HCT116 (cell line): Measurements from ENCODE around the gene ACSM4. TPM values are rescaled to one million over a fixed set of nuclear protein-coding genes. Genes with fewer than 3 reads are reported as not detected.

Source experiments
- ATAC-seq: fragments of 200-7000 bp; cut with Tn5 transposase; 2 replicates; pipeline ENCODE4 v1.9.1; 2020; ENCODE audit warnings: mild to moderate bottlenecking, moderate library complexity
- BruUV-seq: library from RNA; stranded (reverse); fragments of 400-500 nt; replicated peaks from 2 replicates; lab custom pipeline; 2021; lab: Mats Ljungman, UMichigan
- CTCF ChIA-PET: fragments of 300-600 bp; sonication (Branson Sonifier 250); formaldehyde crosslinking; loops from one replicate; lab custom pipeline; 2021; ENCODE audit warnings: antibody characterized with exemption; lab: Charles Lee
- POLR2A ChIA-PET: fragments of 300-600, 350-600 bp; sonication (Branson Sonifier 250); formaldehyde crosslinking; loops from one replicate; lab custom pipeline; 2021; ENCODE audit warnings: antibody characterized with exemption; lab: Charles Lee
- RAD21 ChIA-PET, 2 experiments: fragments of 300-600 bp; sonication (Branson Sonifier 250); formaldehyde crosslinking; loops; one replicate each; lab custom pipeline; 2023; ENCODE audit warnings: low total read pairs in 2 of 2; ENCODE audit not compliant: uncharacterized antibody in 2 of 2, unreplicated experiment in 2 of 2, low non-redundant PET in 1 of 2; lab: Charles Lee
- DNase-seq: peaks from one replicate; pipeline ENCODE4 v3.0.0-alpha.2; 2010; ENCODE audit warnings: low read depth, low spot score
- H2AFZ ChIP-seq: fragments of 200-600 bp; shearing (Covaris generic), sonication (generic); 2 replicates; pipeline ENCODE4 v1.6.1; 2017; ENCODE audit warnings: low read depth, mixed run types, mixed read lengths, antibody characterized with exemption, low read length; ENCODE audit not compliant: poor library complexity, severe bottlenecking
- H3K27ac ChIP-seq: 2 replicates; pipeline ENCODE4 v1.5.1; 2012; ENCODE audit warnings: low read depth, low read length
- H3K27me3 ChIP-seq: fragments of 200-600 bp; sonication (generic); 2 replicates; pipeline ENCODE4 v1.6.1; 2016; ENCODE audit warnings: mixed run types, low read length, mixed read lengths; ENCODE audit not compliant: insufficient read depth
- H3K36me3 ChIP-seq, 2 experiments: fragments of 200-500 bp in 1 of 2; fragments of 200-600 bp in 1 of 2; sonication (Bioruptor generic) in 1 of 2; sonication (generic) in 1 of 2; 2 replicates each; pipeline versions ENCODE4 v1.5.1 to v1.6.1; 2014 to 2016; ENCODE audit warnings: low read length in 2 of 2, inconsistent platforms in 1 of 2, mixed read lengths in 1 of 2, mixed run types in 1 of 2; ENCODE audit not compliant: insufficient read depth in 2 of 2, control insufficient read depth in 1 of 2
- H3K4me1 ChIP-seq, 2 experiments: fragments of 200-600 bp in 1 of 2; sonication (generic) in 1 of 2; 2 replicates each; pipeline versions ENCODE4 v1.5.1 to v1.6.1; 2012 to 2017; ENCODE audit warnings: low read length in 2 of 2, inconsistent platforms in 1 of 2, mild to moderate bottlenecking in 1 of 2, mixed read lengths in 1 of 2, mixed run types in 1 of 2, moderate library complexity in 1 of 2; ENCODE audit not compliant: insufficient read depth in 2 of 2, control insufficient read depth in 1 of 2
- H3K4me2 ChIP-seq: fragments of 200-600 bp; sonication (generic); 2 replicates; pipeline ENCODE4 v1.6.1; 2017; ENCODE audit warnings: mixed run types, low read length, mixed read lengths
- H3K4me3 ChIP-seq, 2 experiments: fragments of 200-600 bp in 1 of 2; sonication (generic) in 1 of 2; replicated peaks in 1 of 2; 2 replicates each; pipeline ENCODE4 v1.5.1; 2011 to 2016; ENCODE audit warnings: low read length in 2 of 2, control low read depth in 1 of 2, low read depth in 1 of 2, mild to moderate bottlenecking in 1 of 2, mixed read lengths in 1 of 2, mixed run types in 1 of 2
- H3K79me2 ChIP-seq: fragments of 200-600 bp; sonication (generic); 2 replicates; pipeline ENCODE4 v1.6.1; 2017; ENCODE audit warnings: mild to moderate bottlenecking, mixed run types, low read length, moderate library complexity, mixed read lengths; ENCODE audit not compliant: insufficient read depth
- H3K9ac ChIP-seq: fragments of 200-600 bp; sonication (generic); 2 replicates; pipeline ENCODE4 v1.6.1; 2016; ENCODE audit warnings: low read length, mixed read lengths
- H3K9me2 ChIP-seq: fragments of 200-600 bp; sonication (generic), shearing (Covaris generic); 2 replicates; pipeline ENCODE4 v1.6.1; 2017; ENCODE audit warnings: mixed run types, mild to moderate bottlenecking, moderate library complexity; ENCODE audit not compliant: insufficient read depth
- H3K9me3 ChIP-seq, 2 experiments: fragments of 200-500 bp in 1 of 2; fragments of 200-600 bp in 1 of 2; sonication (Bioruptor generic) in 1 of 2; sonication (generic) in 1 of 2; 2 replicates each; pipeline ENCODE4 v1.6.1; 2014 to 2017; ENCODE audit warnings: low read length in 2 of 2, mixed read lengths in 2 of 2, inconsistent platforms in 1 of 2, low read depth in 1 of 2, mild to moderate bottlenecking in 1 of 2, mixed run types in 1 of 2, moderate library complexity in 1 of 2; ENCODE audit not compliant: control insufficient read depth in 1 of 2, insufficient read depth in 1 of 2
- H4K20me1 ChIP-seq: fragments of 200-600 bp; sonication (generic), shearing (Covaris generic); 2 replicates; pipeline ENCODE4 v1.6.1; 2017; ENCODE audit warnings: mixed run types, mild to moderate bottlenecking, moderate library complexity; ENCODE audit not compliant: insufficient read depth
- CEBPB ChIP-seq: IDR thresholded peaks from 2 replicates; pipeline ENCODE4 v1.6.1; 2012; ENCODE audit warnings: low read depth
- ELF1 ChIP-seq: IDR thresholded peaks from 2 replicates; pipeline ENCODE4 v1.6.1; 2012; ENCODE audit warnings: low read depth, borderline replicate concordance
- EZH2 ChIP-seq: fragments of 200-600 bp; sonication (generic); IDR thresholded peaks from 2 replicates; pipeline ENCODE4 v1.6.1; 2017; ENCODE audit warnings: antibody characterized with exemption, mixed run types
- JUND ChIP-seq: IDR thresholded peaks from 2 replicates; pipeline ENCODE4 v1.6.1; 2012
- POLR2A ChIP-seq: IDR thresholded peaks from 2 replicates; pipeline ENCODE4 v1.7.0; 2011; ENCODE audit warnings: borderline replicate concordance; ENCODE audit not compliant: insufficient read depth, insufficient read length; ENCODE audit errors: extremely low read depth
- RAD21 ChIP-seq: IDR thresholded peaks from 2 replicates; pipeline ENCODE4 v1.6.1; 2012; ENCODE audit warnings: low read depth, mild to moderate bottlenecking
- REST ChIP-seq: IDR thresholded peaks from 2 replicates; pipeline ENCODE4 v1.6.1; 2012; ENCODE audit warnings: low read depth
- SRF ChIP-seq: IDR thresholded peaks from 2 replicates; pipeline ENCODE4 v1.6.1; 2012; ENCODE audit warnings: low read depth
- TCF7L2 ChIP-seq: IDR thresholded peaks from 2 replicates; pipeline ENCODE4 v1.7.0; 2011; ENCODE audit warnings: borderline replicate concordance, inconsistent platforms; ENCODE audit not compliant: insufficient read depth, insufficient read length; ENCODE audit errors: extremely low read depth
- YY1 ChIP-seq: IDR thresholded peaks from 2 replicates; pipeline ENCODE4 v1.6.1; 2011; ENCODE audit warnings: low read length, low read depth, moderate library complexity, mild to moderate bottlenecking; ENCODE audit not compliant: insufficient replicate concordance; ENCODE audit errors: extremely low read depth
- ZBTB33 ChIP-seq: IDR thresholded peaks from 2 replicates; pipeline ENCODE4 v1.6.1; 2011; ENCODE audit warnings: mild to moderate bottlenecking, low read length, moderate library complexity; ENCODE audit not compliant: insufficient replicate concordance; ENCODE audit errors: extremely low read depth
- intact Hi-C: fragments of 100-400 bp; cut with micrococcal nuclease; formaldehyde crosslinking; loops from 2 replicates; pipeline ENCODE4 v1.10.0; 2022
- total RNA-seq: library from RNA; stranded (reverse); gene quantifications from one replicate; pipeline ENCODE4 v1.2.1, GENCODE V29; 2021; ENCODE audit not compliant: unreplicated experiment
- TF ChIP-seq, protein P1 (sequence below), 3 experiments: fragments of 200-600 bp in 1 of 3; sonication (generic) in 1 of 3; IDR thresholded peaks in 2 of 3; conservative IDR thresholded peaks in 1 of 3; 2 replicates each; pipeline ENCODE4 v1.5.1; 2012 to 2017; ENCODE audit warnings: low read depth in 2 of 3, low read length in 2 of 3, antibody characterized with exemption in 1 of 3, borderline replicate concordance in 1 of 3, control low read depth in 1 of 3, mild to moderate bottlenecking in 1 of 3, mixed read lengths in 1 of 3, mixed run types in 1 of 3, moderate library complexity in 1 of 3; ENCODE audit not compliant: insufficient read depth in 1 of 3
- TF ChIP-seq, protein P2 (sequence below): IDR thresholded peaks from 2 replicates; pipeline ENCODE4 v1.6.1; 2012

The ACSM4 gene
- total RNA-seq, 1 experiment from 2014 or later, result not detected

DNA sequence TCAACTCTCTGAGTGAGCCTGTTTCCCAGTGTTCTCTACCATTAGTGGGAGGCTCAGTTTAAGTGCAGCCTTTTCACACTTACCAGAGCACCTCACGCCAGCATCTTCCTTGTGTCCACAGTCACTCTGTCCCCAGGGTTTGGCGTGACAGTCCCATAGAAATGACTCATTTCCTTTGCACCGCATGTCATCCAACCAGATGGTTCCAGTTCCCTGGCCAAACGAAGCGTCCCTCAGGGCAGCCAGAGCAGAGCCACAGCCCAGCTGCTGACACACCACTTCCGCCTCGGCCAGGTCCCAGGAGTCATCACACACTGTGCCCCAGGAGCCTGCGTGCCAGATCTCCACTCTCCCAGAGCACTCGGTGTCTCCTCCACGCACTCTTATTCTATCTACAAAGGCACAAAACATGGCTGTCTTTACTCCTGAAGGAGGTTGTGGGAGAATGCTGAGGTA lies 65.4 kb downstream of the ACSM4 start (continued):
- no peak for TF ChIP-seq ZBTB33
- TF ChIP-seq, all 23 proteins: peak for 11

- Histone ChIP-seq H4K20me1 (no peaks in the 10 kb centered on the region), H3K9me3 (no peaks in the 10 kb centered on the region), H3K4me3 (no peak overlapping the region), H2AFZ (no peak overlapping the region), H3K27ac (no peak overlapping the region), H3K36me3 (no peaks in the 10 kb centered on the region), H3K79me2 (no peaks in the 10 kb centered on the region), H3K9ac (no peak overlapping the region), H3K4me2 (no peak overlapping the region)
- RAD21 ChIA-PET, result no interaction called here
- BruUV-seq, result no TSS peak
- POLR2A ChIA-PET, result no interaction called here
- no peak for DNase-seq
- CTCF ChIA-PET, result no interaction called here
- TF ChIP-seq JUND, result no peak
- TF ChIP-seq, protein P1, sequence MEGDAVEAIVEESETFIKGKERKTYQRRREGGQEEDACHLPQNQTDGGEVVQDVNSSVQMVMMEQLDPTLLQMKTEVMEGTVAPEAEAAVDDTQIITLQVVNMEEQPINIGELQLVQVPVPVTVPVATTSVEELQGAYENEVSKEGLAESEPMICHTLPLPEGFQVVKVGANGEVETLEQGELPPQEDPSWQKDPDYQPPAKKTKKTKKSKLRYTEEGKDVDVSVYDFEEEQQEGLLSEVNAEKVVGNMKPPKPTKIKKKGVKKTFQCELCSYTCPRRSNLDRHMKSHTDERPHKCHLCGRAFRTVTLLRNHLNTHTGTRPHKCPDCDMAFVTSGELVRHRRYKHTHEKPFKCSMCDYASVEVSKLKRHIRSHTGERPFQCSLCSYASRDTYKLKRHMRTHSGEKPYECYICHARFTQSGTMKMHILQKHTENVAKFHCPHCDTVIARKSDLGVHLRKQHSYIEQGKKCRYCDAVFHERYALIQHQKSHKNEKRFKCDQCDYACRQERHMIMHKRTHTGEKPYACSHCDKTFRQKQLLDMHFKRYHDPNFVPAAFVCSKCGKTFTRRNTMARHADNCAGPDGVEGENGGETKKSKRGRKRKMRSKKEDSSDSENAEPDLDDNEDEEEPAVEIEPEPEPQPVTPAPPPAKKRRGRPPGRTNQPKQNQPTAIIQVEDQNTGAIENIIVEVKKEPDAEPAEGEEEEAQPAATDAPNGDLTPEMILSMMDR (IDR thresholded peaks at IDR 0.05 in 2 of 3, conservative IDR thresholded peaks at IDR 0.05 in 1 of 3; ENCODE audit: borderline replicate concordance in 1 of 3, insufficient read depth in 1 of 3, low read depth in 2 of 3, low read length in 2 of 3), result no peak
- TF ChIP-seq SRF, result no peak
- TF ChIP-seq RAD21, result no peak
- no peak for TF ChIP-seq POLR2A
- TF ChIP-seq, protein P2, sequence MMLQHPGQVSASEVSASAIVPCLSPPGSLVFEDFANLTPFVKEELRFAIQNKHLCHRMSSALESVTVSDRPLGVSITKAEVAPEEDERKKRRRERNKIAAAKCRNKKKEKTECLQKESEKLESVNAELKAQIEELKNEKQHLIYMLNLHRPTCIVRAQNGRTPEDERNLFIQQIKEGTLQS, result no peak
- no peak for TF ChIP-seq ELF1
- no peak for TF ChIP-seq YY1
- TF ChIP-seq EZH2, result no peak
- TF ChIP-seq CEBPB, result no peak
- no peak for TF ChIP-seq REST
- no peak for TF ChIP-seq TCF7L2
- TF ChIP-seq ZBTB33, result no peak
- TF ChIP-seq, all 23 proteins: peak for 0
- peaks cover 4% of the 10 kb centered on the region; the same call in 1 of the 2 replicates for H3K9me2 ChIP-seq
- H3K4me1 ChIP-seq, result peaks cover 2 to 29% of the 10 kb centered on the region in 2 experiments; a peak in 2 of 4 replicates
- no peak for ATAC-seq
- intact Hi-C loops, result loop anchor here (5.0 kb wide), 1 partner anchor 156 kb away; no protein-coding TSS in a partner anchor
- H3K27me3 ChIP-seq, result no peaks in the 10 kb centered on the region
These were observed 69.4 kb downstream of the ACSM4 start for GRCh38 chr12:7373226-7373625.
